ENCODE data around the gene SLC22A8.
"Not testable (repeated sequence)": the region's sequence is repeated elsewhere in the genome, so short reads cannot be mapped to it uniquely, and the experiment has no call there.

SLC22A8 gene

GRCh38 chr11:62985041-62985750 lies 30.4 kb downstream of the SLC22A8 start:
- no peak for DNase-seq

- no peak for DNase-seq
Measured at GRCh38 chr11:62984451-62984991, 31.1 kb downstream of the SLC22A8 start, which contains the start of gene SLC22A6. Gene SLC22A6, minus strand, starts transcription at chr11:62984967. Its CDS starts 277 bp downstream, at chr11:62984690.

- DNase-seq, result no peak
Measured at GRCh38 chr11:62983536-62984199, 32.0 kb downstream of the SLC22A8 start.

DNA sequence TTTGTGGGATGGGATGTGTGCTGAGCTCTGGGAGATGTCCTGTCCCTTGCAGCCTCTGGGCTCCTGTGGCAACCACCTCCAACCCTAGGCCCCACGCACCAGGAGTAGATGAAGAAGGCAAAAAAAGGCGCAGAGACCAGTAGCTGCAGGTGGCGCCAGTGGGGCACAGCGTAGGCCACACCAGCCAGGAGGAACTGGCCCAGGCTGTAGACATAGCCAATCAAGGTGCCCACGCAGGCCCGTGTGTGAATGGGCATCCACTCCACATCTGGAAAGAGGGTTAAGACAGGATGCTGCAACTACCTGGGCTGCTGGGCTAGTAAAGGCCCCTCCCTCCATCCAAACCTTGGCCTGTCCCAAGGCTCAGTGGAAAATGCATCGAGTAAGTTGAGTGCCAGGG lies 33.9 kb downstream of the SLC22A8 start:
- no peak for DNase-seq

GRCh38 chr11:62980133-62980760 lies 35.4 kb downstream of the SLC22A8 start:
- no peak for DNase-seq

DNA sequence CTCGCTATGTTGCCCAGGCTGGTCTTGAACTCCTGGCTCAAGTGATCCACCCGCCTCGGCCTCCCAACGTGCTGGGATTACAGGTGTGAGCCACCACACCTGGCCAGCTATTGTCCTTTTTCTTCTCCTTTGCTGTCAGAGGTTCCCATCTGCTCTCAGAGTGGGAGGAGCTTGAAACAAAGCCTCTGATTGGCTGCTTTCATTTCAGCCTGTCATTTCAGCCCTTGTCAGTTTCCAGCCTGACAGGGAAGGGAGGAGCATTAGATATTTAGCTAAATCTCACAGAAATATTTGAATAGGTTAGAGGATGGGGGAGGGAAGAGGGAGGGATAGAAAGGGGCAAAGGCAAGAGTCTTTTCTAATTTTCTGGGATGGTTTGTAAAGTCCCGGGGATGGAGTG lies 39.5 kb downstream of the SLC22A8 start:
- DNase-seq, result no peak

- no peak for DNase-seq
Measured at GRCh38 chr11:62974848-62975522, 40.7 kb downstream of the SLC22A8 start.

GRCh38 chr11:62965574-62965973 lies 50.1 kb downstream of the SLC22A8 start:
- no peak for DNase-seq

DNA sequence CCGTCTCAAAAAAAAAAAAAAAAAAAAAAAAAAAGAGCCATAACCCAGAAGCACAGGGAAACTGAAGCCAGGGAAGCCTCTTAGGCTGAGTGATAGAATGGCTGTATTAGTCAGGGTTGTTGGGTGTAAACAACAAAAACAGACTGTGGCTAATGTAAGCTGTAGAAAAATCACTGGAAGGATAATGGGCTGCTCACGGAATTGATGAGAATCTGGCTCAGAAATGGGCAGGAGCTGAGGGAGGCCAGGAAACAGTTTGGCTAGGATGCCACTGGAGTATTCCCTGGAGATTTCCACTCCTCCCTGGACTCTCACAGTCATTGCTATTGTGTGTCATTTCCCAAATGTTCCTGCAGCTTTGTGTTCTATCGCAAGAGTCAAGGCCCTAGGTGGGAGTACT lies 53.2 kb downstream of the SLC22A8 start:
- no peak for DNase-seq

- no peak for DNase-seq
Measured at GRCh38 chr11:62961017-62961570, 54.5 kb downstream of the SLC22A8 start.

DNA sequence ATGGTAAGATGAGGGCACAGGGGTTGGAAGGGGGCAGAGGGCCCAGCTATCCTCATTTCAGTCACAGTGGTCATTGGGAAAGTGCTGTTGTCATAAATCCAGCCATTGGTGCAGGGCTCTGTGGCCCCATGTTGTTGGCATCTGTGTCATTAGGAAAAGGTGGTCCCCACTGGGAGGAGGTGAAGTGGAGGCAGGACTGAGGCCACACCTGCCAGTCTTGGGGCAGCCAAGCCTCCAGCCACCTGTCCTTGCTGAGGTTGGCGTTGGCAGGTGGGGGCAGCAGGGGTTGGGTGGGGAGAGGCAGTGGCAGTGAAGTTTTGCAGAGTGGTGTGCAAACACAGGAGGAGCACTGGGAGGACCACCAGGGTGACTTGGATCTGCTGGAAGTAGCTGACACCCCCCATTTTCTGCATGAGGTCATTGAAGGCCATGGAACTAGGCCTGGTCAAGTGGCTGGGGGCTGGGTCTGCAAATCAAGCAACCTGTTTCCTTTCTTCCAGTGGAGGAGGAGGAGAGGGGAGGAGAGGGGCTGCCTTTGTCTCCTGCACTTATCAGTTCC lies 56.1 kb downstream of the SLC22A8 start:
- DNase-seq, result no peak

- DNase-seq, result no peak
Measured at GRCh38 chr11:62958547-62959421, 56.9 kb downstream of the SLC22A8 start.

- DNase-seq, result no peak
Measured at GRCh38 chr11:62957147-62957546, 58.5 kb downstream of the SLC22A8 start.

GRCh38 chr11:62954478-62954877 lies 61.2 kb downstream of the SLC22A8 start:
- no peak for DNase-seq

- DNase-seq, result no peak
Measured at GRCh38 chr11:62953811-62954210, 61.8 kb downstream of the SLC22A8 start.

- DNase-seq, result no peak
Measured at GRCh38 chr11:62948765-62949320, 66.8 kb downstream of the SLC22A8 start.

DNA sequence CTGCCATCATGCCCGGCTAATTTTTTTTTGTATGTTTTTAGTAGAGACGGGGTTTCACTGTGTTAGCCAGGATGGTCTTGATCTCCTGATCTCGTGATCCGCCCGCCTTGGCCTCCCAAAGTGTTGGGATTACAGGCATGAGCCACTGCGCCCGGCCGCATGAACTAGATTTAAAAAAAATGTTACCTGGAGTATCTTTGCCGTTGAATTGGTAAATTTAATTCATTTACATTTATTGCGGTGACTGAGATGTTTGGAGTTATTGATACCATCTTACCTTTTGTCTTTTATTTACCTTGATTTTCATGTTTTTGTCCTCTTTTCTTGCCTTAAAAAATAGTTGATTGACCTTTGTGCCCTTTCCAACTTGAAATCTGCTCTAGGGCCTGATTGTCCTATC lies 70.1 kb downstream of the SLC22A8 start:
- not testable (repeated sequence) for DNase-seq
